GM12872 (cell line): ENCODE measurements around the gene NELL1.

Experiments
- CTCF ChIP-seq: IDR thresholded peaks from 3 replicates; pipeline ENCODE4 v1.5.1; 2011; ENCODE audit warnings: low read depth, mild to moderate bottlenecking, low read length, moderate library complexity; ENCODE audit not compliant: insufficient read depth

The NELL1 gene

DNA sequence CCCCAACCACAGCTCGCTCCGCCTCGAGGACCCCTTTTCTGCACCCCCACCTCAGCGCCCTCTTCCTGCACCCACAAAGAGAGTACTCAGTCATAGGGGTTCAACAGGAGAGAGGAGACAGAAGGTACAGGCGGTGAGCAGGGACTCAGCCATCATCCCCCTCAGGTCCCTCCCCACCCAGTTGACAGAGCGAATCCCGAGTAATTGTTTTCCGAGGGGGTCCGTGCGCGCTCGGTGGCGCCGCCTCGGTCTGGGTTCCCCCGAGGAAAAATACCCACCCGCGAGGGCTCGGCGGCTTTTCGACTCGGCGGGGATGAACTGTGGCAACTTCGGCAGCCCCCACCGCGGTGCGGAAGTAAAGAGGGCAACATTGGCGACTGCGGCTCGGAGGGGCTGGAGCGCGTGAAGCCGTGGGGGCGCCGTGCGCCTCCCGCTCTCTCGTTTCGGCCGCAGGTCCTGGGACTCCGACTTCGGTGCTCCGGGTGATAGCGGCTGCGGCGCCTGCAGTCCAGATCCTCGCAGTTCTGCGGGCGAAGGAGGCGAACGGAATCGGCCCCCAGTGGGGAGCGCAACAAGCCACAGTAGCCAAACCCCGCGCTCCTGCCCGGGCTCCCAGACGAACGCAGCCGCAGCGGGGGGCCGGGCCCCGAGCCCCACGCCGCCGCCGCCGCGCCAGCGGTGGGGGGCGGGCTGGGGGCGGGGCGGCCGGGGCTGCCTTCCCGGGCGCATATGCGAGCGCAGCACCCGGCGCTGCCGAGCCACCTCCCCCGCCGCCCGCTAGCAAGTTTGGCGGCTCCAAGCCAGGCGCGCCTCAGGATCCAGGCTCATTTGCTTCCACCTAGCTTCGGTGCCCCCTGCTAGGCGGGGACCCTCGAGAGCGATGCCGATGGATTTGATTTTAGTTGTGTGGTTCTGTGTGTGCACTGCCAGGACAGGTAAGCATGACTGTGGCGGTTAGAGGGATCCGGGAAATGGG is at the start of gene NELL1:
TSS of gene NELL1 (plus strand) at position 743 of the 976 bp plus-strand sequence.
- TF ChIP-seq CTCF: no peak

GRCh38 chr11:20620988-20621387 is 48.4 kb upstream of the NELL1 start:
- no peak for TF ChIP-seq CTCF

GRCh38 chr11:20621679-20622078 is 47.7 kb upstream of the NELL1 start:
- no peak for TF ChIP-seq CTCF

DNA sequence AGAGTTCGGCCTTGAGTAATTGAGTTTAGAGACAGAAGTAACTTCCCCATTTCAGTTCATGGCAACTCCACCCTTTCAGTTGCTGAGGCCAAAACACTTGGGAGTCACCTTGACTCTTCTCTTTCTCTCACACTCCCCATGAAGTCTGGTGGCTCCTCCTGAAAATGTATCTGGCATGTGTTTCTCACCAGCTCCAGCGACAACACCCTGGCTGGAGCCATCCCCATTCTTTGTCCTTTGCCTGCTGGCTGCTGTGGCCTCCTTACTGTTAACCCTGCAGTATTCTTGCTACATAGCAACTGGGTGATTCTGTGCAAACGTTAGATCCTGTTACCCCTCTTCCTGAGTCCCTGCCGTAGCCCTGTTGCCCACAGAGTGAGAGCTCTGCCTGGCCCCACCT is 46.1 kb upstream of the NELL1 start:
- no peak for TF ChIP-seq CTCF

DNA sequence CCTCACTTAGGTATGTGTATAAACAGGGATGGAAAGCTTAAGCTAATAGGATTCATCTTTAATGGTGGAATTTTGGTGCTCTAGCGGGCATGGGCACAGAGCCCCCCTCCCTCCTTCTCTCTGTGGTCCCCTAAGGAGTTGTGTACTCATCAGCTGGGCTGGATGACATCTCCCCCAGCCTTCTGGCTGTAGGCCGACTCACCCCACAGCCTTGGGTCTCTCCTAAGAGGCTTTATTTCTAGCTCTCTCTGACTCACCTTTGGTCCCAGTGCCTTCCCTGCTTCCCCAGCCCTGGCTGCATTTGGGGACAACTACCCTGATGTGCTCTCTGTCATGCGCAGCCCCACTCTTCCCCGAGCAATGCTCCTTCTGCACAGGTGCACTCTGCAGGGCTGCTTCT is 43.1 kb upstream of the NELL1 start:
- no peak for TF ChIP-seq CTCF

GRCh38 chr11:20627026-20627425 is 42.4 kb upstream of the NELL1 start:
- no peak for TF ChIP-seq CTCF

GRCh38 chr11:20627701-20628100 is 41.7 kb upstream of the NELL1 start:
- TF ChIP-seq CTCF: no peak
